ENCODE results near the gene AFAP1L1. TPM values are rescaled to one million over a fixed set of nuclear protein-coding genes. Genes with fewer than 3 reads are reported as not detected.

AFAP1L1 gene
- total RNA-seq, 1 experiment from 2014 or later, result 19.6 TPM

DNA sequence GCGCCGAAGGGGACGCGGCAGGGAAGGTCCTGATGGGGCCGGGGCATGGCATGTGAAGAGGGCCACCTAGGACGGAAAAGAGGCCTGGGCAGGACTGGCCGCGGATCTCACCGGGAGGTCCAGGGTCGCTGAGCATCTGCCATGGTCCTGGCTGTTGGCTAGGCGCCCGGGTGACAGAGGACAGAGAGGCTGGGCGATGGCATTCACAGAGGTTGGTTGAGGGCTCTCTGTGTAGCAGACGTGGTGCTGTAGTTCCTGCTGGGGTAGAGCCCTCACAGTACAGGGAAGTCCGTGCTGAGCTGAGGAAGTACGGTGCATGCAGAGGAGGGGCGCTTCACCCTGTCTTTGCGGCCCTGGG lies 86.6 kb downstream of the AFAP1L1 start:
- H3K4me1 ChIP-seq (ENCODE audit: insufficient read depth, low read length), result peaks cover 15% of the 10 kb centered on the region
- ChIA-PET POLR2A (ENCODE audit: unreplicated experiment) (interaction anchor here (0.6 to 1.2 kb wide), 7 partner anchors 11 to 217 kb away, joined by 4 to 12 read pairs (median 8); partner anchors contain the start of genes ABLIM3 and GRPEL2), CTCF (interaction anchor here (0.5 to 1.7 kb wide), 9 partner anchors 9 to 46 kb away, joined by 3 to 17 read pairs (median 4); no protein-coding TSS in a partner anchor)
- no peaks in the 10 kb centered on the region for H3K9me2 ChIP-seq (replicated peaks; ENCODE audit: low read length)
- H3K36me3 ChIP-seq (ENCODE audit: low read depth, low read length), result peaks cover 23% of the 10 kb centered on the region
- DNase-seq, result peak; percentile 39
- H3K4me3 ChIP-seq (ENCODE audit: low read length), result peak overlapping the region; percentile 89
- H3K9ac ChIP-seq (ENCODE audit: low read length), result peak overlapping the region; percentile 76
- peaks cover 12% of the 10 kb centered on the region for H3K79me2 ChIP-seq (ENCODE audit: low read length)
- ATAC-seq, result peak; percentile 40
- TF ChIP-seq EZH2 (IDR thresholded peaks at IDR 0.05; ENCODE audit: low read length, unreplicated experiment) (no peak), EZH2phosphoT487 (IDR thresholded peaks at IDR 0.05; ENCODE audit: borderline replicate concordance, low read length) (no peak)
- TF ChIP-seq, protein P1, sequence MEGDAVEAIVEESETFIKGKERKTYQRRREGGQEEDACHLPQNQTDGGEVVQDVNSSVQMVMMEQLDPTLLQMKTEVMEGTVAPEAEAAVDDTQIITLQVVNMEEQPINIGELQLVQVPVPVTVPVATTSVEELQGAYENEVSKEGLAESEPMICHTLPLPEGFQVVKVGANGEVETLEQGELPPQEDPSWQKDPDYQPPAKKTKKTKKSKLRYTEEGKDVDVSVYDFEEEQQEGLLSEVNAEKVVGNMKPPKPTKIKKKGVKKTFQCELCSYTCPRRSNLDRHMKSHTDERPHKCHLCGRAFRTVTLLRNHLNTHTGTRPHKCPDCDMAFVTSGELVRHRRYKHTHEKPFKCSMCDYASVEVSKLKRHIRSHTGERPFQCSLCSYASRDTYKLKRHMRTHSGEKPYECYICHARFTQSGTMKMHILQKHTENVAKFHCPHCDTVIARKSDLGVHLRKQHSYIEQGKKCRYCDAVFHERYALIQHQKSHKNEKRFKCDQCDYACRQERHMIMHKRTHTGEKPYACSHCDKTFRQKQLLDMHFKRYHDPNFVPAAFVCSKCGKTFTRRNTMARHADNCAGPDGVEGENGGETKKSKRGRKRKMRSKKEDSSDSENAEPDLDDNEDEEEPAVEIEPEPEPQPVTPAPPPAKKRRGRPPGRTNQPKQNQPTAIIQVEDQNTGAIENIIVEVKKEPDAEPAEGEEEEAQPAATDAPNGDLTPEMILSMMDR (conservative IDR thresholded peaks at IDR 0.05; ENCODE audit: low read depth, low read length), result no peak
- no peak overlapping the region for H3K27ac ChIP-seq (ENCODE audit: low read length)
- BruUV-seq (replicated peaks), result TSS peak; percentile 17
- no peaks in the 10 kb centered on the region for H4K20me1 ChIP-seq (ENCODE audit: low read length)
- intact Hi-C loops (cut with micrococcal nuclease), result no loop called here
- H3F3A ChIP-seq (ENCODE audit: low read length, unreplicated experiment), result no peaks in the 10 kb centered on the region
- H3K4me2 ChIP-seq (ENCODE audit: low read length), result peak overlapping the region; percentile 90
- no peaks in the 10 kb centered on the region for H3K9me3 ChIP-seq (ENCODE audit: low read length)
- H3K27me3 ChIP-seq (ENCODE audit: low read length), result no peaks in the 10 kb centered on the region
- H2AFZ ChIP-seq (ENCODE audit: low read length), result peak overlapping the region; percentile 96

DNA sequence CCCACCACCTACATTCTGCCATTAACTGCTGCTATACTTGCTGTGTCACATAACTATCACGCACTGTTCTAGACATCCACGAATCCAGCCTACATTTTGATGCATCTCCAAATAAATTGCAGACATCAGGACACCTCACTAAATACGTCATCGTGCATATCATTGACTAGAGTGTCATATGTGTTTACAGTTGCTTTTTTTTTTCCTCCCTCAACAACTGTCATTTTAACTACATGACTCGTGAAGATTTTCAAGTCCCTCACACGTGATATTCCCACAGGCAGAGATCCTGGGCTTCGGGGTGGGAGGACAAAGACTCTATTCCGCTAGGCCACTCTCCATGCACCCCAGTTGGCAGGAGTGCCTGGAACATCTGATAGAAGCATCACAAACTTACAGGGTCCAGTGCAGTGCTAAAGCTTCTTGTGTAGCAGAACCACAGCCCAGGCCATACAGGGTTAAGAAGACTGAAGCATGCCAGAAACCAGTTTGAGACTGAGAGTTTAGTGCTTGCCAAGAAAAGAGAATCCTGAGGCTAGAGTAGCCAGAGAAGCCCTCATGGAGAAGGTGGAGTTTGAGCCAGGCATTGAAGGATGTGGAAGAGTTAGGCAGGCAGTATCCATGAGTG lies 87.3 kb downstream of the AFAP1L1 start:
- POLR2A ChIA-PET (ENCODE audit: unreplicated experiment), result interaction anchor here (0.6 kb wide), 2 partner anchors 14 to 48 kb away, joined by 5 to 12 read pairs; partner anchors contain the start of gene GRPEL2
- H2AFZ ChIP-seq (ENCODE audit: low read length), result peak overlapping the region; percentile 96
- BruUV-seq (replicated peaks), result no TSS peak
- H3K4me3 ChIP-seq (ENCODE audit: low read length), result peak overlapping the region; percentile 89
- peaks cover 16% of the 10 kb centered on the region for H3K36me3 ChIP-seq (ENCODE audit: low read depth, low read length)
- no peaks in the 10 kb centered on the region for H3K9me2 ChIP-seq (replicated peaks; ENCODE audit: low read length)
- H3K4me2 ChIP-seq (ENCODE audit: low read length), result peak overlapping the region; percentile 90
- peak; percentile 25 for DNase-seq
- TF ChIP-seq EZH2phosphoT487 (IDR thresholded peaks at IDR 0.05; ENCODE audit: borderline replicate concordance, low read length) (no peak), EZH2 (IDR thresholded peaks at IDR 0.05; ENCODE audit: low read length, unreplicated experiment) (no peak)
- TF ChIP-seq, protein P1 (conservative IDR thresholded peaks at IDR 0.05; ENCODE audit: low read depth, low read length), result no peak
- peaks cover 15% of the 10 kb centered on the region for H3K4me1 ChIP-seq (ENCODE audit: insufficient read depth, low read length)
- no peak for ATAC-seq
- H4K20me1 ChIP-seq (ENCODE audit: low read length), result no peaks in the 10 kb centered on the region
- H3K79me2 ChIP-seq (ENCODE audit: low read length), result peaks cover 12% of the 10 kb centered on the region
- no peaks in the 10 kb centered on the region for H3K9me3 ChIP-seq (ENCODE audit: low read length)
- CTCF ChIA-PET, result interaction anchor here (0.7 to 1.7 kb wide), 2 partner anchors 8 to 38 kb away, joined by 3 to 17 read pairs; no protein-coding TSS in a partner anchor
- H3K9ac ChIP-seq (ENCODE audit: low read length), result no peak overlapping the region; the same call in 1 of the 2 replicates
- H3F3A ChIP-seq (ENCODE audit: low read length, unreplicated experiment), result no peaks in the 10 kb centered on the region
- no peaks in the 10 kb centered on the region for H3K27me3 ChIP-seq (ENCODE audit: low read length)
- intact Hi-C loops (cut with micrococcal nuclease), result no loop called here
- no peak overlapping the region for H3K27ac ChIP-seq (ENCODE audit: low read length)

DNA sequence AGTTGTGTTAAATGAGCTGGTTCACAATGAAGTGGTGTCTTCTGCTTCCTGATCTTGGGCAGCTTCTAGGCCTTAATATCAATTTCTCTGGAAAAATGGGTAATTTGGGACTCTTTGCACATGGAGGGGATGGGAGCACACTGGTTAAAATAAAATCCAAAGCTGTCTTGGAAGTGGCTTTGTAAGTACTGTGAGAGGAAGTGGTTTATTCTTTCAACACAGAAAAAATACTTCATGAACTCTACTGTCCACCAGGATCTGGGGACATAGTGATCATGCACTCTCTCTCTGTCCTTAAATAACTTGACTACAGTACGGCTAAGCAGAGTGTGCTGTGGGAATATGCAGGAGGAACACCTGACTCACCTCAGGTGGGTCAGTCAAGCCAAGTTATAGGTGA lies 88.6 kb downstream of the AFAP1L1 start:
- intact Hi-C loops (cut with micrococcal nuclease), result no loop called here
- H3K4me1 ChIP-seq (ENCODE audit: insufficient read depth, low read length), result peaks cover 15% of the 10 kb centered on the region
- BruUV-seq (replicated peaks), result no TSS peak

More for the DNA sequence above, 88.6 kb downstream of the AFAP1L1 start:
- TF ChIP-seq, protein P1 (conservative IDR thresholded peaks at IDR 0.05; ENCODE audit: low read depth, low read length), result no peak
- TF ChIP-seq EZH2 (IDR thresholded peaks at IDR 0.05; ENCODE audit: low read length, unreplicated experiment), result no peak
- TF ChIP-seq EZH2phosphoT487 (IDR thresholded peaks at IDR 0.05; ENCODE audit: borderline replicate concordance, low read length), result no peak
- ATAC-seq, result no peak
- Histone ChIP-seq H3F3A (ENCODE audit: low read length, unreplicated experiment) (no peaks in the 10 kb centered on the region), H3K27ac (ENCODE audit: low read length) (no peak overlapping the region), H4K20me1 (ENCODE audit: low read length) (no peaks in the 10 kb centered on the region), H3K9me3 (ENCODE audit: low read length) (no peaks in the 10 kb centered on the region), H2AFZ (ENCODE audit: low read length) (no peak overlapping the region), H3K27me3 (ENCODE audit: low read length) (no peaks in the 10 kb centered on the region), H3K4me3 (ENCODE audit: low read length) (no peak overlapping the region), H3K79me2 (ENCODE audit: low read length) (peaks cover 6% of the 10 kb centered on the region), H3K9ac (ENCODE audit: low read length) (no peak overlapping the region), H3K36me3 (ENCODE audit: low read depth, low read length) (peaks cover 6% of the 10 kb centered on the region; the same call in 1 of the 2 replicates), H3K4me2 (ENCODE audit: low read length) (no peak overlapping the region), H3K9me2 (replicated peaks; ENCODE audit: low read length) (no peaks in the 10 kb centered on the region)
- CTCF ChIA-PET, result no interaction called here
- no peak for DNase-seq
- POLR2A ChIA-PET (ENCODE audit: unreplicated experiment), result no interaction called here
